ENCODE measurements around the gene TRAM2. TPM values are rescaled to one million over a fixed set of nuclear protein-coding genes. Genes with fewer than 3 reads are reported as not detected.

TRAM2 gene
- total RNA-seq, 4 donors from 2014 or later: 3.8 to 33.2 (median 17.6) TPM

DNA sequence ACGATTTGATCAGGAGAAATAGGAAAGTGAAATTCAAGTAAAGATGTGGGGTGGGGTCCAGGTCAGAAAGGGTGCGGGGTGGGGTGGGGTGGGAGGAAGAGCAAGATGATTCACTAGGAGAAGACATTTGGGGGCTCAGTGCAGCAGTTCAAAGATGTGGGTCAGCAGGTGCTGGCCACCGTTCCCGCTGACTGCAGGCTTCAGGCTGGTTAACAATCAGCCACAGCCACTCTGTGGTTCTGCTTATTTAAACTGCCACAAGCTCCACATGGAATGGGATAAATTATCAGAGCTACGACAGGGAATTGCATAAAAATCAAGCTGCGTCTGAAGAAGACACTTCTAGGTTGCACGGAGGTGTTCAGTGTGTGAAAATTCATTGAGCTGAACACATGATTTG, 49.4 kb downstream of the TRAM2 start:
- Histone ChIP-seq H3K36me3 (no peaks in the 10 kb centered on the region), H3K27me3 (no peaks in the 10 kb centered on the region), H3K9me3 (no peaks in the 10 kb centered on the region), H3K27ac (no peak overlapping the region), H3K4me1 (peaks cover 0 to 4% of the 10 kb centered on the region in 2 donors), H3K4me3 (no peak overlapping the region)
- intact Hi-C loops (cut with DNase I; ENCODE audit: low total_unique reads): no loop called here
- no peak for DNase-seq
- TF ChIP-seq, protein P1, sequence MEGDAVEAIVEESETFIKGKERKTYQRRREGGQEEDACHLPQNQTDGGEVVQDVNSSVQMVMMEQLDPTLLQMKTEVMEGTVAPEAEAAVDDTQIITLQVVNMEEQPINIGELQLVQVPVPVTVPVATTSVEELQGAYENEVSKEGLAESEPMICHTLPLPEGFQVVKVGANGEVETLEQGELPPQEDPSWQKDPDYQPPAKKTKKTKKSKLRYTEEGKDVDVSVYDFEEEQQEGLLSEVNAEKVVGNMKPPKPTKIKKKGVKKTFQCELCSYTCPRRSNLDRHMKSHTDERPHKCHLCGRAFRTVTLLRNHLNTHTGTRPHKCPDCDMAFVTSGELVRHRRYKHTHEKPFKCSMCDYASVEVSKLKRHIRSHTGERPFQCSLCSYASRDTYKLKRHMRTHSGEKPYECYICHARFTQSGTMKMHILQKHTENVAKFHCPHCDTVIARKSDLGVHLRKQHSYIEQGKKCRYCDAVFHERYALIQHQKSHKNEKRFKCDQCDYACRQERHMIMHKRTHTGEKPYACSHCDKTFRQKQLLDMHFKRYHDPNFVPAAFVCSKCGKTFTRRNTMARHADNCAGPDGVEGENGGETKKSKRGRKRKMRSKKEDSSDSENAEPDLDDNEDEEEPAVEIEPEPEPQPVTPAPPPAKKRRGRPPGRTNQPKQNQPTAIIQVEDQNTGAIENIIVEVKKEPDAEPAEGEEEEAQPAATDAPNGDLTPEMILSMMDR (IDR thresholded peaks at IDR 0.05): no peak
- TF ChIP-seq POLR2A (IDR thresholded peaks at IDR 0.05): no peak

DNA sequence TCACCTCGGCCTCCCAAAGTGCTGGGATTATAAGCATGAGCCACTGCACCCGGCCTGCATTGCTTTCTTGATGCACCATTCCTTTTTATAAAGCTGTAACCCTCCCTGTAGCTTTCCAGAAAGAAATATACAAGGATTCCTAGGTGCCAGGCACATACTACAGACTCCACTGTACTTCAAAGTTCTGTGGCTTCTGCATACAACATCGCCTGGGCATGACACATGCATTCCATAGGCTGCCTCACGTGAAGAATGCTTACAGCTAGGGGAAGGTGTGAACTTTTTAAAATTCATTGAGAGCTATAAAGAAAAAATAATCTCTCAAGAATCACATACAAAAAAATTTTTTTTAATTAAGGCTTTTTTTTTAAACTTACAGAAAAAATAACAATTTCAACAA, 50.2 kb downstream of the TRAM2 start:
- intact Hi-C loops (cut with DNase I; ENCODE audit: low total_unique reads): no loop called here

DNA sequence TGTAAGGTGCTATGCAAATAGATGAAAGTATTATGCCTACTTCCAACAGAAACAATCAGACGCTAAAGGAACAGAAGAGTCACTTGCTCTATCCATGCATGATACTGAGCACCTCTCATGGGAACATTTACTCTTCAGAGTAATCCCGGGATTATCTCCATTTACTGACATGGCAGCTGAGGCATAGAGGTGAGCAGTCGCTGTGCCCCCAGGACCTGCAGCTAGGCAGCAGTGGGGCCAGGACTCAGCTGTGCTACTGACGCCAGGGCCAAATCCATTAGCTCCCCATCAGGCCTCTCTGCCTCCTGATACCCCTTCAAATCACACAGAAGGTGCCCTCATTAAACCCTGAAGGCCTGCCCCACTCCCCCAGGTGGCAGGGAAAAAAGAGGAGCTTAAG, 51.9 kb downstream of the TRAM2 start:
- H3K27ac ChIP-seq: no peak overlapping the region
- H3K4me1 ChIP-seq: peaks cover 0 to 5% of the 10 kb centered on the region in 2 donors
- no peaks in the 10 kb centered on the region for H3K36me3 ChIP-seq
- H3K27me3 ChIP-seq: no peaks in the 10 kb centered on the region
- no peaks in the 10 kb centered on the region for H3K9me3 ChIP-seq
- intact Hi-C loops (cut with DNase I; ENCODE audit: low total_unique reads): no loop called here
- TF ChIP-seq, protein P1 (IDR thresholded peaks at IDR 0.05): no peak
- TF ChIP-seq POLR2A (IDR thresholded peaks at IDR 0.05): no peak
- no peak overlapping the region for H3K4me3 ChIP-seq
- no peak for DNase-seq

More for the DNA sequence above, 50.2 kb downstream of the TRAM2 start:
- peaks cover 0 to 5% of the 10 kb centered on the region in 2 donors for H3K4me1 ChIP-seq
- no peaks in the 10 kb centered on the region for H3K9me3 ChIP-seq
- TF ChIP-seq, protein P1 (IDR thresholded peaks at IDR 0.05): no peak
- no peak for TF ChIP-seq POLR2A (IDR thresholded peaks at IDR 0.05)
- H3K36me3 ChIP-seq: no peaks in the 10 kb centered on the region
- DNase-seq: no peak
- H3K4me3 ChIP-seq: no peak overlapping the region
- no peak overlapping the region for H3K27ac ChIP-seq
- H3K27me3 ChIP-seq: no peaks in the 10 kb centered on the region

DNA sequence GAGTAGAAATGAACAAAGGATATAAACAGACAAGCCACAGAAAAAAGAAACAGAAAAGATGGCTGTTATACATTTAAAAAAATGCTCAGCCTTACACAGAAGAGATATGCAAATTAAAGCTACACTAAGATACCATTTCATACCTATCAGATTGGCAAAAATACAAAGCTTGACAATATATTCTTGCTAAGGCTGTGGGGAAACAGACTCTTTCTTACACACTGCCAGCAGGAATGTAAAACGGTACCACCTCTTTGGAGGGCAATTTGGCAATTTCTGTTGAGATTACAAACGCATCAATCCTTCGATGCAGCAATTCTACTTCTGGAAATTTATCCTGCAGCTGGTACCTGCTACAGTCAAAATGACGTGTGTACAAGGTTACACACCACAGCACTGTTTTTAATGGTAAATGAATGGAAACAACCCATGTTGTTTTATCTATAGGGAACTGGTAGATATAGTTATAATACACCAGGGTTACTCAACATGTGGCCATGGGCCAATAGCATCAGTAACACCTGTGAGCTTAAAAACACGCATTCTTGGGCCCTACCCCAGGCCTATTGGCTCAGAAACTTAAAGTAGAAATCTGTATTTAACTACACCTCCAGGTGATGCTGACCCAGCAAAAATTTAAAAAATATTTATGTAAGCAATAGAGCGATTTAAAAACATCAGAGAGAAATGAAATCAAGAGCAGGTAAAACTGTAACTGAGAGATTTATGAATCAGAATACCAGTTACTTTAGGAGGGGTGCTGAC, 53.3 kb downstream of the TRAM2 start:
- Histone ChIP-seq H3K36me3 (no peaks in the 10 kb centered on the region), H3K4me3 (no peak overlapping the region), H3K27me3 (no peaks in the 10 kb centered on the region), H3K4me1 (peaks cover under 1 to 5% of the 10 kb centered on the region in 2 donors), H3K9me3 (no peaks in the 10 kb centered on the region), H3K27ac (peak overlapping the region; percentile 69 to 75)
- no peak for DNase-seq
- TF ChIP-seq POLR2A (IDR thresholded peaks at IDR 0.05): no peak
- TF ChIP-seq, protein P1 (IDR thresholded peaks at IDR 0.05): no peak
- intact Hi-C loops (cut with DNase I; ENCODE audit: low total_unique reads): no loop called here

DNA sequence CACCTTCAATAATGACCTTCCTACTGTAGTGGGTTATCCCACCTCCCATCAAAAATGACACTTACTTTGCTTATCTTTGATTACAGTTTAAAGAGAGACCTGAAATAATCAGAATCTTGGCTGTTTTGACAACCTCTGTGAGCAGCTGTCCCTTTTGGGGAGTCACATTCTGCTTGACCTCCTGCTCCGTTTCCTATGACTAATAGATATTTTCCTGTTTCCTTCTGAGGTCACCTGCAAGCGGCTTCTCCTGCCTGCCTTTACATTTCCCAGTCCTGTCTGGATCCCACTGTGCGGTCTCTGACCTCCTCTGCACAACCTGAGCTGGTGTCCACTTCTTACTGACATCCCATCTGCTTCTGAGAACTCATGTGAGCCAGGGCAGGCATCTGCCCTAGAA, 54.2 kb downstream of the TRAM2 start:
- Histone ChIP-seq H3K36me3 (no peaks in the 10 kb centered on the region), H3K4me1 (peaks cover 7 to 10% of the 10 kb centered on the region in 2 donors), H3K4me3 (no peak overlapping the region), H3K27ac (peak overlapping the region; percentile 69 to 75), H3K27me3 (no peaks in the 10 kb centered on the region), H3K9me3 (no peaks in the 10 kb centered on the region)
- DNase-seq: no peak
- no peak for TF ChIP-seq POLR2A (IDR thresholded peaks at IDR 0.05)
- TF ChIP-seq, protein P1 (IDR thresholded peaks at IDR 0.05): no peak
- intact Hi-C loops (cut with DNase I; ENCODE audit: low total_unique reads): no loop called here
